ENCODE data around the gene INCENP.

DNA sequence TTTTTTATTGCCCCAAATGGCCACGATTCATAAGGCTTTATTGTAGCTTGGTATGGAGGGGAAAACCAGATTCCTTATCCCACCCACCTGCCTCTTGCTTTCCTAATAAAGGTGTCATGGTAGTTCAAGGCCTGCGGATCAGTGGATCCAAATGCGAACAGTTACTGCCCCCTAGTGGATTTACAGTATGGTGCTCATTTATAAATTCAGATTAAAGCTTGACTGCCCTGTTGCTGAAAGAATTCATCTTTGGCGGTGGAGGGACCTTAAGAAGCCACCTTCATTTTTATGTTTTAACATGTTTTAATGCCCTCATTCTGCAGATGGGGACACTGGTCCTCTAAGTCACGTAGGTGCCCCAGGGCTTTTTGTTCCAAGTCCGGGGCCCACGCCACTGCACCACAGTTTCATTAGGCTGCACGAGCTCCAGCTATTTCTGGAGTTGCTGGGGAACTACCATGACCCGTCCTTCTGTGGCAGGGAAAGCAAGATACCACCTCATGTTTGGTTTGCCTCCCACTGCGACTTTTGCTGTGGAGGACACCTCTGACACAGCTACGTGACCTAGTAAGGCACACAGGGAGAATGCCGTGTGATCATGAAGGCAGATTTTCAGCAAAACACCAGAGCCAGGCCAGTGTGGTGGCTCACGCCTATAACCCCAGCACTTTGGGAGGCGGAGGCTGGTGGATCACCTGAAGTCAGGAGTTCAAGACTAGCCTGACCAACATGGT lies 15.6 kb upstream of the INCENP start:
- TF ChIP-seq, protein P1, sequence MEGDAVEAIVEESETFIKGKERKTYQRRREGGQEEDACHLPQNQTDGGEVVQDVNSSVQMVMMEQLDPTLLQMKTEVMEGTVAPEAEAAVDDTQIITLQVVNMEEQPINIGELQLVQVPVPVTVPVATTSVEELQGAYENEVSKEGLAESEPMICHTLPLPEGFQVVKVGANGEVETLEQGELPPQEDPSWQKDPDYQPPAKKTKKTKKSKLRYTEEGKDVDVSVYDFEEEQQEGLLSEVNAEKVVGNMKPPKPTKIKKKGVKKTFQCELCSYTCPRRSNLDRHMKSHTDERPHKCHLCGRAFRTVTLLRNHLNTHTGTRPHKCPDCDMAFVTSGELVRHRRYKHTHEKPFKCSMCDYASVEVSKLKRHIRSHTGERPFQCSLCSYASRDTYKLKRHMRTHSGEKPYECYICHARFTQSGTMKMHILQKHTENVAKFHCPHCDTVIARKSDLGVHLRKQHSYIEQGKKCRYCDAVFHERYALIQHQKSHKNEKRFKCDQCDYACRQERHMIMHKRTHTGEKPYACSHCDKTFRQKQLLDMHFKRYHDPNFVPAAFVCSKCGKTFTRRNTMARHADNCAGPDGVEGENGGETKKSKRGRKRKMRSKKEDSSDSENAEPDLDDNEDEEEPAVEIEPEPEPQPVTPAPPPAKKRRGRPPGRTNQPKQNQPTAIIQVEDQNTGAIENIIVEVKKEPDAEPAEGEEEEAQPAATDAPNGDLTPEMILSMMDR (IDR thresholded peaks at IDR 0.05; ENCODE audit: low read length) = peak; percentile 84
- TF ChIP-seq EZH2phosphoT487 (IDR thresholded peaks at IDR 0.05; ENCODE audit: low read length) (no peak), EZH2 (optimal IDR thresholded peaks at IDR 0.05; ENCODE audit: low read depth, low read length) (no peak)
